B cell (primary cell): ENCODE results near the gene BCOR.

Source experiments
- EZH2 ChIP-seq: IDR thresholded peaks from 2 replicates; pipeline ENCODE4 v1.6.1; 2012; ENCODE audit warnings: borderline replicate concordance, low read depth, mild to moderate bottlenecking, moderate library complexity, low read length; ENCODE audit not compliant: insufficient read depth, poor library complexity, severe bottlenecking
- TF ChIP-seq, protein P1 (sequence below): fragments of 200-600 bp; IDR thresholded peaks from one replicate; pipeline ENCODE4 v1.8.0; 2022; ENCODE audit warnings: antibody characterized with exemption, mild to moderate bottlenecking

DNA sequence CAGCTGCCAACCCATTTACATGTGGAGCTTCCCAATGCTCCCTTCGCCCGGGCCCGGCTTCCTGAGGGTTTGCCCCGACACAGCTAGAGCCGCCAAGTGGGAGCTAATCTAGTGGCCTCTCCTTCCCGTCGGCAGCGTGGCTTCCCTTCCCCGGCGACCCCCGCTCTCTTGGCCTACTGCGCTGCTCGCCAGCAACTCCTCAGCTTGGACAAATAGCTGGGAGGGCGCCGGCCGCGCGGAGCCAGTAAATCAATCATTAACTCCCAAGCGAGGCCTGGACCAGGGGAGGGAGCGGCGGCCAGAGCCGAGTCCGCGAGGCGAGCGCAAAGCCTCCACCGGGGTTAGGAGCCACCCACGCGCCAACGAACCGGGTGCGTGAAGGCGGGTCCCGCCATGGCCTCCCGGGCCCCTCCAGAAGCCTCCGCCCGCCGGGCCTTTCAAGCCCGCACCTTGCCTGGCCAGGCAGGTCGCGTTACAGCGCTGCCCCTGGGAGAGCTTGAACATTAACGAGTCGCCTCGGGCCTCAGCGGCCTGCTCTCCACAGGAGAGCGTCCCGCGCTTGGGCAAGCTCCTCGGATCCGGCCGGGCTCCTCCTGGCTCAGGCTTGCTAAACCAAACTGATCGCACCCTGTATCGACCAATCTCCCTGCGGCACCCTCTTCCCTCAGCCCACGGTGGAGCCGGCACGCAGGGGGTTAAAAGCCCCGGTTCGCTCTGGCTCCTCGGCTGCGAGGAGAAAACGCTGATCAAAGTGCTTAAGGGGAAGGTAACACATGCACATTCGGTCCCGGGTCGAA lies 10.6 kb upstream of the BCOR start:
- TF ChIP-seq, protein P1, sequence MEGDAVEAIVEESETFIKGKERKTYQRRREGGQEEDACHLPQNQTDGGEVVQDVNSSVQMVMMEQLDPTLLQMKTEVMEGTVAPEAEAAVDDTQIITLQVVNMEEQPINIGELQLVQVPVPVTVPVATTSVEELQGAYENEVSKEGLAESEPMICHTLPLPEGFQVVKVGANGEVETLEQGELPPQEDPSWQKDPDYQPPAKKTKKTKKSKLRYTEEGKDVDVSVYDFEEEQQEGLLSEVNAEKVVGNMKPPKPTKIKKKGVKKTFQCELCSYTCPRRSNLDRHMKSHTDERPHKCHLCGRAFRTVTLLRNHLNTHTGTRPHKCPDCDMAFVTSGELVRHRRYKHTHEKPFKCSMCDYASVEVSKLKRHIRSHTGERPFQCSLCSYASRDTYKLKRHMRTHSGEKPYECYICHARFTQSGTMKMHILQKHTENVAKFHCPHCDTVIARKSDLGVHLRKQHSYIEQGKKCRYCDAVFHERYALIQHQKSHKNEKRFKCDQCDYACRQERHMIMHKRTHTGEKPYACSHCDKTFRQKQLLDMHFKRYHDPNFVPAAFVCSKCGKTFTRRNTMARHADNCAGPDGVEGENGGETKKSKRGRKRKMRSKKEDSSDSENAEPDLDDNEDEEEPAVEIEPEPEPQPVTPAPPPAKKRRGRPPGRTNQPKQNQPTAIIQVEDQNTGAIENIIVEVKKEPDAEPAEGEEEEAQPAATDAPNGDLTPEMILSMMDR: no peak
- no peak for TF ChIP-seq EZH2
